ENCODE measurements around the gene NCF2.

The NCF2 gene

GRCh38 chr1:183588827-183589226 lies 1.4 kb downstream of the NCF2 start:
- Histone ChIP-seq H3K36me3 (peaks cover 46% of the 10 kb centered on the region), H3K4me3 (ENCODE audit: low read depth in 1 of 2, low read length in 1 of 2) (peak overlapping the region; percentile 83 to 91)
- TF ChIP-seq CTCF (IDR thresholded peaks at IDR 0.05) = no peak

GRCh38 chr1:183586926-183587325 lies 3.3 kb downstream of the NCF2 start:
- Histone ChIP-seq H3K4me3 (ENCODE audit: low read depth in 1 of 2, low read length in 1 of 2) (peak overlapping the region; percentile 83 to 91), H3K36me3 (peaks cover 65% of the 10 kb centered on the region), H3K27me3 (no peaks in the 10 kb centered on the region), H3K9me3 (no peaks in the 10 kb centered on the region), H3K27ac (peak overlapping the region; percentile 100), H3K4me1 (ENCODE audit: control insufficient read depth in 1 of 2, insufficient read depth in 1 of 2, low read depth in 1 of 2, low read length in 1 of 2) (peaks cover 77 to 96% of the 10 kb centered on the region in 2 experiments)
- no peak for TF ChIP-seq CTCF (IDR thresholded peaks at IDR 0.05)

More at GRCh38 chr1:183588827-183589226, 1.4 kb downstream of the NCF2 start:
- Histone ChIP-seq H3K27ac (peak overlapping the region; percentile 100), H3K27me3 (no peaks in the 10 kb centered on the region), H3K4me1 (ENCODE audit: control insufficient read depth in 1 of 2, insufficient read depth in 1 of 2, low read depth in 1 of 2, low read length in 1 of 2) (peaks cover 77 to 96% of the 10 kb centered on the region in 2 experiments), H3K9me3 (no peaks in the 10 kb centered on the region)

- TF ChIP-seq CTCF (IDR thresholded peaks at IDR 0.05) = no peak
- H3K9me3 ChIP-seq = no peaks in the 10 kb centered on the region
- peak overlapping the region; percentile 100 for H3K27ac ChIP-seq
- peaks cover 70% of the 10 kb centered on the region for H3K36me3 ChIP-seq
- H3K4me3 ChIP-seq (ENCODE audit: low read depth in 1 of 2, low read length in 1 of 2) = peak overlapping the region; percentile 83 to 91
- no peaks in the 10 kb centered on the region for H3K27me3 ChIP-seq
- H3K4me1 ChIP-seq (ENCODE audit: control insufficient read depth in 1 of 2, insufficient read depth in 1 of 2, low read depth in 1 of 2, low read length in 1 of 2) = peaks cover 77 to 96% of the 10 kb centered on the region in 2 experiments
Measured at GRCh38 chr1:183586455-183586854, 3.8 kb downstream of the NCF2 start.

- Histone ChIP-seq H3K4me1 (ENCODE audit: control insufficient read depth in 1 of 2, insufficient read depth in 1 of 2, low read depth in 1 of 2, low read length in 1 of 2) (peaks cover 79 to 96% of the 10 kb centered on the region in 2 experiments), H3K27me3 (no peaks in the 10 kb centered on the region), H3K36me3 (peaks cover 81% of the 10 kb centered on the region), H3K9me3 (no peaks in the 10 kb centered on the region), H3K4me3 (ENCODE audit: low read depth in 1 of 2, low read length in 1 of 2) (peak overlapping the region; percentile 13 to 83), H3K27ac (peak overlapping the region; percentile 100)
- no peak for TF ChIP-seq CTCF (IDR thresholded peaks at IDR 0.05)
Measured at GRCh38 chr1:183585038-183585437, 5.2 kb downstream of the NCF2 start.

- H3K27ac ChIP-seq = peak overlapping the region; percentile 100
- H3K36me3 ChIP-seq = peaks cover 89% of the 10 kb centered on the region
- peaks cover 88 to 97% of the 10 kb centered on the region in 2 experiments for H3K4me1 ChIP-seq (ENCODE audit: control insufficient read depth in 1 of 2, insufficient read depth in 1 of 2, low read depth in 1 of 2, low read length in 1 of 2)
- no peaks in the 10 kb centered on the region for H3K9me3 ChIP-seq
- peak overlapping the region; percentile 59 to 83 for H3K4me3 ChIP-seq (ENCODE audit: low read depth in 1 of 2, low read length in 1 of 2)
- H3K27me3 ChIP-seq = no peaks in the 10 kb centered on the region
- no peak for TF ChIP-seq CTCF (IDR thresholded peaks at IDR 0.05)
Measured at GRCh38 chr1:183584147-183584546, 6.1 kb downstream of the NCF2 start.
